ENCODE data around the gene SYNJ1. TPM values are rescaled to one million over a fixed set of nuclear protein-coding genes. Genes with fewer than 3 reads are reported as not detected.

SYNJ1 gene
- total and polyA plus RNA-seq, 2 of the 4 experiments (the other 2 are of a cell fraction): 3.6 to 4.6 TPM

DNA sequence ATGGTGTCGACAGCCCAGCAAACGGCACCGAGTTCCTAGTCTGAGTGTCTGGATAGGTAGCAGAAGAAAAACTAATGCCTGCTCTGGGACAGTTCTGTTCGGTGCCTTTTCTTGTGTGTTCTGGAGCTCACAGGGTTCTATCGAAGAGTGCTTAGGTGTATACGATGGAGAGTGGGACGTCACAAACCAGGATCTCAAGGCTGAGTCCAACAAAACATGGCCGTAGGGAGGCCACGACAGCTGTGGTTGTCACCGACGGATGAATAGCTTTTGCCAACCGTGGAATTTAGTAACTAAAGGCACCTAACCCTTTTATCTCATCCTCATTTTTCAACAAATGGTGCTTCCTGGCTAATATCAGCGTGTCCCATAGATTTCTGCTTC, 635 bp upstream of the SYNJ1 start:
- peak overlapping the region; percentile 74 for H3K4me3 ChIP-seq (ENCODE audit: insufficient read depth, low read depth, low read length)
- WGBS, 2 experiments (ENCODE audit: extremely low coverage in 2 of 2, insufficient read length in 1 of 2): 7% methylated on average over 3 of the region's 13 CpGs; no CpG with 5 or more reads in 1 of the 2 experiments
- H2AK5ac ChIP-seq (ENCODE audit: low read depth, low read length): no peak overlapping the region
- ChIA-PET CTCF (interaction anchor here (0.5 kb wide), 1 partner anchor 22 kb away, joined by 3 read pairs; no protein-coding TSS in a partner anchor), POLR2A (ENCODE audit: unreplicated experiment) (no interaction called here)
- H2BK5ac ChIP-seq (ENCODE audit: low read depth, low read length, poor library complexity, severe bottlenecking): no peak overlapping the region
- H2BK120ac ChIP-seq (ENCODE audit: low read depth, low read length): no peak overlapping the region
- H2AK9ac ChIP-seq (replicated peaks; ENCODE audit: low read depth, low read length, poor library complexity): no peak overlapping the region
- H2AFZ ChIP-seq (replicated peaks; ENCODE audit: low read length, poor library complexity): peak overlapping the region; percentile 99
- no peak overlapping the region for H2BK15ac ChIP-seq (ENCODE audit: low read depth, low read length)
- BruUV-seq (replicated peaks): no TSS peak
- 0 out of 2 replicates have a peak overlapping the region, but pooled peaks have one; percentile 25 for H3K14ac ChIP-seq (replicated peaks; ENCODE audit: low read depth, low read length)
- H3K4me1 ChIP-seq (ENCODE audit: control insufficient read depth, insufficient read depth, low read length): peaks cover 3% of the 10 kb centered on the region; the same call in 1 of the 2 replicates
- H3K9me3 ChIP-seq (ENCODE audit: control insufficient read depth, insufficient read depth, low read length): no peaks in the 10 kb centered on the region
- dilution Hi-C loops (cut with HindIII; ENCODE audit: low sequenced_read_pairs, unreplicated experiment) (no loop called here), in situ Hi-C loops (cut with MboI; ENCODE audit: low sequenced_read_pairs) (loop anchor here (25.0 kb wide), 1 partner anchor 341 kb away; the partner anchor contains the start of gene URB1), intact Hi-C loops (cut with micrococcal nuclease) (loop anchor here (5.0 kb wide), 1 partner anchor 76 kb away; no protein-coding TSS in a partner anchor)
- H3K4me2 ChIP-seq (ENCODE audit: low read depth, low read length): peak overlapping the region; percentile 83
- H4K8ac ChIP-seq (ENCODE audit: low read depth in 2 of 2, low read length in 2 of 2): no peak overlapping the region; a peak in 1 of 4 replicates
- H4K20me1 ChIP-seq (ENCODE audit: insufficient read depth, low read length): no peaks in the 10 kb centered on the region
- peaks cover 2% of the 10 kb centered on the region for H3K36me3 ChIP-seq (ENCODE audit: control insufficient read depth, insufficient read depth, low read length)
- no peak overlapping the region for H3K56ac ChIP-seq (ENCODE audit: extremely low read depth, insufficient read depth, low read length)
- no peak overlapping the region for H4K5ac ChIP-seq (ENCODE audit: low read depth, low read length)
- H3K9me1 ChIP-seq (ENCODE audit: insufficient read depth, low read length): peaks cover 2% of the 10 kb centered on the region; the same call in 1 of the 2 replicates
- DNase-seq (no peak), ATAC-seq (ENCODE audit: low read depth) (no peak)
- H4K91ac ChIP-seq (ENCODE audit: insufficient read depth, low read depth, low read length): no peak overlapping the region
- H3K23ac ChIP-seq (ENCODE audit: low read depth, low read length): peak overlapping the region; percentile 78; the same call in 1 of the 2 replicates
- peak overlapping the region; percentile 59; the same call in 1 of the 2 replicates for H3K9ac ChIP-seq (ENCODE audit: low read depth, low read length)
- H3K27me3 ChIP-seq (ENCODE audit: control insufficient read depth, insufficient read depth, low read length): no peaks in the 10 kb centered on the region
- no peak overlapping the region for H2BK20ac ChIP-seq (ENCODE audit: low read depth, low read length)
- H3K79me1 ChIP-seq (ENCODE audit: low read depth in 1 of 2, low read length in 2 of 2): peaks cover 0 to 17% of the 10 kb centered on the region in 2 experiments; a peak in 3 of 4 replicates
- no peak for TF ChIP-seq SMC3 (IDR thresholded peaks at IDR 0.05; ENCODE audit: low read depth, low read length)
- TF ChIP-seq RAD21 (IDR thresholded peaks at IDR 0.05; ENCODE audit: low read length): no peak
- no peak for TF ChIP-seq NFE2L2 (IDR thresholded peaks at IDR 0.05; ENCODE audit: low read depth, low read length)
- no peak for TF ChIP-seq RCOR1 (IDR thresholded peaks at IDR 0.05; ENCODE audit: insufficient replicate concordance, low read length)
- TF ChIP-seq BHLHE40 (IDR thresholded peaks at IDR 0.05; ENCODE audit: low read depth, low read length): no peak
- TF ChIP-seq RFX5 (IDR thresholded peaks at IDR 0.05; ENCODE audit: low read depth, low read length): no peak
- TF ChIP-seq POLR2A (IDR thresholded peaks at IDR 0.05; ENCODE audit: low read depth, low read length): no peak
- TF ChIP-seq, protein P1, sequence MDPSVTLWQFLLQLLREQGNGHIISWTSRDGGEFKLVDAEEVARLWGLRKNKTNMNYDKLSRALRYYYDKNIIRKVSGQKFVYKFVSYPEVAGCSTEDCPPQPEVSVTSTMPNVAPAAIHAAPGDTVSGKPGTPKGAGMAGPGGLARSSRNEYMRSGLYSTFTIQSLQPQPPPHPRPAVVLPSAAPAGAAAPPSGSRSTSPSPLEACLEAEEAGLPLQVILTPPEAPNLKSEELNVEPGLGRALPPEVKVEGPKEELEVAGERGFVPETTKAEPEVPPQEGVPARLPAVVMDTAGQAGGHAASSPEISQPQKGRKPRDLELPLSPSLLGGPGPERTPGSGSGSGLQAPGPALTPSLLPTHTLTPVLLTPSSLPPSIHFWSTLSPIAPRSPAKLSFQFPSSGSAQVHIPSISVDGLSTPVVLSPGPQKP (IDR thresholded peaks at IDR 0.05; ENCODE audit: borderline replicate concordance, low read depth, low read length): no peak
- TF ChIP-seq FOS (IDR thresholded peaks at IDR 0.05; ENCODE audit: low read depth, low read length): no peak
- no peak for TF ChIP-seq USF2 (IDR thresholded peaks at IDR 0.05; ENCODE audit: low read depth, low read length)
- no peak for TF ChIP-seq MAFK (IDR thresholded peaks at IDR 0.05; ENCODE audit: low read depth, low read length)
- no peak for TF ChIP-seq MAZ (IDR thresholded peaks at IDR 0.05; ENCODE audit: borderline replicate concordance, low read depth, low read length)
- no peak for TF ChIP-seq CHD1 (IDR thresholded peaks at IDR 0.05; ENCODE audit: low read depth, low read length)
- TF ChIP-seq CEBPB (IDR thresholded peaks at IDR 0.05; ENCODE audit: low read depth, low read length): no peak
- TF ChIP-seq MXI1 (IDR thresholded peaks at IDR 0.05; ENCODE audit: borderline replicate concordance, low read depth, low read length): no peak
- no peak for TF ChIP-seq CTCF (conservative IDR thresholded peaks at IDR 0.05; ENCODE audit: low read depth, low read length)
- H3K27ac ChIP-seq (ENCODE audit: insufficient read depth, low read length): no peak overlapping the region
- no peak overlapping the region for H3K4ac ChIP-seq (ENCODE audit: low read depth, low read length)
- H3K18ac ChIP-seq (ENCODE audit: low read depth, low read length): no peak overlapping the region
